Endothelial cell of umbilical vein (primary cell): ENCODE measurements around the gene PRDM12. TPM values are rescaled to one million over a fixed set of nuclear protein-coding genes. Genes with fewer than 3 reads are reported as not detected.

Experiments
- BruUV-seq: library from RNA; stranded (reverse); fragments of 400-500 nt; replicated peaks from 2 replicates; lab custom pipeline; 2021; lab: Mats Ljungman, UMichigan
- CTCF ChIA-PET: fragments of 300-600, 350-600 bp; sonication (Branson Sonifier 250); formaldehyde crosslinking; loops from one replicate; lab custom pipeline; 2021; ENCODE audit warnings: antibody characterized with exemption, inconsistent platforms; lab: Charles Lee
- POLR2A ChIA-PET: fragments of 300-600, 350-600 bp; sonication (Branson Sonifier 250); formaldehyde crosslinking; loops from one replicate; lab custom pipeline; 2021; ENCODE audit warnings: antibody characterized with exemption, inconsistent platforms; lab: Charles Lee
- DNase-seq: peaks from one replicate; pipeline ENCODE4 v3.0.0-alpha.2; 2011; ENCODE audit warnings: low read depth, low spot score
- FAIRE-seq: peaks from 2 replicates; lab custom pipeline; 2011; peaks lifted over from hg19 to GRCh38; lab: Jason Lieb, UNC
- H2AFZ ChIP-seq: 2 replicates; pipeline ENCODE4 v1.6.0; 2012; ENCODE audit warnings: low read depth, low read length, control low read depth, inconsistent platforms
- H3K27ac ChIP-seq: 2 replicates; pipeline ENCODE4 v1.5.1; 2011; ENCODE audit warnings: low read depth, mild to moderate bottlenecking, control low read depth, low read length, moderate library complexity; ENCODE audit not compliant: insufficient read depth
- H3K27me3 ChIP-seq, 2 experiments: 2 replicates each; pipeline versions ENCODE4 v1.6.0 to v1.6.1; 2011; ENCODE audit warnings: low read length in 2 of 2, mixed read lengths in 1 of 2; ENCODE audit not compliant: control insufficient read depth in 2 of 2, insufficient read depth in 2 of 2
- H3K36me3 ChIP-seq, 2 experiments: 2 replicates in 1 of 2; 3 replicates in 1 of 2; pipeline ENCODE4 v1.5.1; 2011; ENCODE audit warnings: low read length in 2 of 2, mild to moderate bottlenecking in 1 of 2, moderate library complexity in 1 of 2; ENCODE audit not compliant: control insufficient read depth in 2 of 2, insufficient read depth in 2 of 2; ENCODE audit errors: extremely low read depth in 1 of 2
- H3K4me1 ChIP-seq: 3 replicates; pipeline ENCODE4 v1.5.1; 2011; ENCODE audit warnings: mild to moderate bottlenecking, low read length; ENCODE audit not compliant: control insufficient read depth, insufficient read depth; ENCODE audit errors: extremely low read depth
- H3K4me2 ChIP-seq: 2 replicates; pipeline ENCODE4 v1.6.1; 2011; ENCODE audit warnings: low read length, control low read depth, mixed read lengths; ENCODE audit not compliant: insufficient read depth
- H3K4me3 ChIP-seq, 3 experiments: fragments of 200-600 bp in 1 of 3; sonication (generic), shearing (Covaris generic) in 1 of 3; replicated peaks in 1 of 3; 2 replicates each; pipeline ENCODE4 v1.5.1; 2011 to 2016; ENCODE audit warnings: control low read depth in 3 of 3, low read length in 3 of 3, mild to moderate bottlenecking in 2 of 3, inconsistent platforms in 1 of 3, low read depth in 1 of 3, moderate library complexity in 1 of 3; ENCODE audit not compliant: insufficient read depth in 1 of 3
- H3K79me2 ChIP-seq: 2 replicates; pipeline ENCODE4 v1.6.0; 2012; ENCODE audit warnings: low read length, inconsistent platforms; ENCODE audit not compliant: control insufficient read depth, insufficient read depth
- H3K9ac ChIP-seq: replicated peaks from 2 replicates; pipeline ENCODE3; 2011; ENCODE audit warnings: low read length, control low read depth; ENCODE audit not compliant: insufficient read depth; ENCODE audit errors: extremely low read depth
- H3K9me1 ChIP-seq: replicated peaks from 3 replicates; pipeline ENCODE4 v1.6.0; 2011; ENCODE audit warnings: mild to moderate bottlenecking, low read length; ENCODE audit not compliant: control insufficient read depth, insufficient read depth; ENCODE audit errors: extremely low read depth
- H3K9me3 ChIP-seq: replicated peaks from 2 replicates; pipeline ENCODE4 v1.5.1; 2012; ENCODE audit warnings: low read length, inconsistent platforms; ENCODE audit not compliant: control insufficient read depth, insufficient read depth
- H4K20me1 ChIP-seq: replicated peaks from 2 replicates; pipeline ENCODE3; 2011; ENCODE audit warnings: mild to moderate bottlenecking, low read length; ENCODE audit not compliant: control insufficient read depth, insufficient read depth; ENCODE audit errors: extremely low read depth
- CTCF ChIP-seq, 2 donors: IDR thresholded peaks; 1 replicate in 1 of 2; 2 replicates in 1 of 2; pipeline ENCODE4 v1.5.1; 2011; ENCODE audit warnings: low read length in 2 of 2, mild to moderate bottlenecking in 2 of 2, moderate library complexity in 2 of 2, control low read depth in 1 of 2, inconsistent platforms in 1 of 2, low read depth in 1 of 2; ENCODE audit not compliant: insufficient read depth in 1 of 2; ENCODE audit errors: extremely low read depth in 1 of 2
- EZH2 ChIP-seq: IDR thresholded peaks from 2 replicates; pipeline ENCODE4 v1.6.1; 2012; ENCODE audit warnings: borderline replicate concordance, low read depth, mild to moderate bottlenecking, moderate library complexity, low read length, inconsistent platforms; ENCODE audit not compliant: severe bottlenecking
- FOS ChIP-seq: IDR thresholded peaks from 2 replicates; pipeline ENCODE4 v1.6.1; 2011; ENCODE audit warnings: mild to moderate bottlenecking, low read length, moderate library complexity, borderline replicate concordance; ENCODE audit not compliant: insufficient read depth
- GATA2 ChIP-seq: IDR thresholded peaks from 2 replicates; pipeline ENCODE4 v1.7.0; 2011; ENCODE audit warnings: low read depth, mild to moderate bottlenecking, moderate library complexity, mixed read lengths, low read length; ENCODE audit not compliant: insufficient read length, insufficient read depth
- JUN ChIP-seq: IDR thresholded peaks from 2 replicates; pipeline ENCODE4 v1.6.1; 2011; ENCODE audit warnings: borderline replicate concordance, low read depth; ENCODE audit not compliant: insufficient read length, insufficient read depth
- MAX ChIP-seq: IDR thresholded peaks from 2 replicates; pipeline ENCODE4 v1.6.1; 2011; ENCODE audit not compliant: insufficient read depth, insufficient read length
- MYC ChIP-seq: IDR thresholded peaks from one replicate; pipeline ENCODE4 v1.6.1; 2011; ENCODE audit warnings: mild to moderate bottlenecking, low read depth, low read length
- POLR2A ChIP-seq: IDR thresholded peaks from 2 replicates; pipeline ENCODE4 v1.6.1; 2012; ENCODE audit warnings: low read depth, mild to moderate bottlenecking, control low read depth, low read length
- POLR2AphosphoS5 ChIP-seq: IDR thresholded peaks from 2 replicates; pipeline ENCODE4 v1.6.1; 2012; ENCODE audit warnings: low read depth, mild to moderate bottlenecking, control low read depth, low read length, moderate library complexity; ENCODE audit not compliant: insufficient read depth
- dilution Hi-C: fragments of 300-500 bp; cut with MboI; formaldehyde crosslinking; loops from one replicate; pipeline ENCODE4 v1.15.0; 2019; ENCODE audit warnings: low sequenced_read_pairs; ENCODE audit not compliant: extremely low pct_ligation_motif_present
- intact Hi-C: fragments of 100-400 bp; cut with micrococcal nuclease; formaldehyde crosslinking; loops from one replicate; pipeline ENCODE4 v1.10.0; 2022
- polyA plus RNA-seq, 4 experiments: library from polyadenylated mRNA; depleted of rRNA in 3 of 4; stranded (reverse) in 3 of 4; unstranded in 1 of 4; fragments of >200 nt; gene quantifications; 2 replicates each; pipeline versions ENCODE4 v1.2.1 to v1.2.3, GENCODE V29; 2011 to 2012; ENCODE audit warnings: missing spikeins in 1 of 4
- total RNA-seq: library from RNA; stranded (reverse); gene quantifications from 2 replicates; pipeline ENCODE4 v1.2.3, GENCODE V29; 2021

The PRDM12 gene
- total and polyA plus RNA-seq, 2 donors (not counting 3 experiments of a cell fraction or from before 2014, with no cell fraction given): not detected

- H3K79me2 ChIP-seq: no peaks in the 10 kb centered on the region
- no TSS peak for BruUV-seq
- H3K9me1 ChIP-seq: no peaks in the 10 kb centered on the region
- TF ChIP-seq CTCF (IDR thresholded peaks at IDR 0.05; ENCODE audit: extremely low read depth in 1 of 2, insufficient read depth in 1 of 2, low read depth in 1 of 2, low read length in 2 of 2) (no peak), EZH2 (no peak), JUN (no peak), GATA2 (no peak), POLR2A (no peak), MAX (no peak), FOS (no peak), MYC (no peak), POLR2AphosphoS5 (no peak)
- H3K27ac ChIP-seq: no peak overlapping the region
- ChIA-PET CTCF (no interaction called here), POLR2A (no interaction called here)
- no peak overlapping the region for H3K4me2 ChIP-seq
- peaks cover 7 to 63% of the 10 kb centered on the region in 2 experiments for H3K36me3 ChIP-seq
- no peaks in the 10 kb centered on the region for H3K4me1 ChIP-seq
- H3K27me3 ChIP-seq: no peaks in the 10 kb centered on the region
- dilution Hi-C loops: no loop called here
- no peaks in the 10 kb centered on the region for H4K20me1 ChIP-seq
- no peak overlapping the region for H3K9ac ChIP-seq
- intact Hi-C loops: no loop called here
- FAIRE-seq: no peak
- H3K9me3 ChIP-seq: no peaks in the 10 kb centered on the region
- H2AFZ ChIP-seq: no peak overlapping the region
- no peak overlapping the region for H3K4me3 ChIP-seq
- DNase-seq: no peak
These were observed 32.2 kb upstream of the PRDM12 start for GRCh38 chr9:130632081-130632710.
